K562 (cell line): ENCODE data around the gene HTR2A. TPM values are rescaled to one million over a fixed set of nuclear protein-coding genes. Genes with fewer than 3 reads are reported as not detected.

ENCODE experiments used
- ATAC-seq: fragments of 200-7000 bp; cut with Tn5 transposase; 3 replicates; pipeline ENCODE4 v1.9.1; 2020; ENCODE audit warnings: moderate library complexity
- BruUV-seq: library from RNA; stranded (reverse); fragments of 400-500 nt; replicated peaks from 2 replicates; lab custom pipeline; 2021; lab: Mats Ljungman, UMichigan
- CTCF ChIA-PET: fragments of 300-600 bp; formaldehyde crosslinking; extraction: SDS; loops from one replicate; lab custom pipeline; 2021; ENCODE audit warnings: low intra/inter-chr PET ratio; lab: Yijun Ruan, JAX
- POLR2A ChIA-PET: fragments of 300-600, 350-650 bp; sonication (Branson Sonifier 250); formaldehyde crosslinking; extraction: SDS; loops from one replicate; lab custom pipeline; 2021; ENCODE audit warnings: antibody characterized with exemption, inconsistent platforms; lab: Yijun Ruan, JAX
- DNase-seq, 4 experiments: peaks; one replicate each; pipeline versions ENCODE4 v3.0.0 to v3.0.0-alpha.2; 2011 to 2018; ENCODE audit warnings: low spot score in 3 of 4, mixed read lengths in 3 of 4; ENCODE audit errors: extremely low read depth in 1 of 4
- FAIRE-seq: peaks from 2 replicates; lab custom pipeline; 2011; peaks lifted over from hg19 to GRCh38; lab: Jason Lieb, UNC
- H2AFZ ChIP-seq: 2 replicates; pipeline ENCODE4 v1.6.0; 2011; ENCODE audit warnings: low read depth, low read length, control low read depth, inconsistent platforms
- H3K27ac ChIP-seq: fragments of 200-600 bp; 3 replicates; pipeline ENCODE4 v1.8.0; 2011; ENCODE audit warnings: low read depth, mild to moderate bottlenecking, control low read depth, inconsistent platforms, low read length, moderate library complexity, mixed read lengths; ENCODE audit errors: extremely low read depth
- H3K27me3 ChIP-seq, 2 experiments: fragments of 300-600 bp in 1 of 2; 2 replicates in 1 of 2; 3 replicates in 1 of 2; pipeline versions ENCODE4 v1.6.0 to v1.8.0; 2011; ENCODE audit warnings: inconsistent platforms in 2 of 2, low read length in 2 of 2, mild to moderate bottlenecking in 1 of 2, mixed read lengths in 1 of 2, moderate library complexity in 1 of 2; ENCODE audit not compliant: control insufficient read depth in 2 of 2, insufficient read depth in 2 of 2
- H3K36me3 ChIP-seq: fragments of 300-600 bp; 3 replicates; pipeline ENCODE4 v1.8.0; 2011; ENCODE audit warnings: mild to moderate bottlenecking, low read length, inconsistent platforms; ENCODE audit not compliant: control insufficient read depth, insufficient read depth
- H3K4me1 ChIP-seq, 2 experiments: fragments of 200-600 bp in 1 of 2; replicated peaks in 1 of 2; 2 replicates in 1 of 2; 3 replicates in 1 of 2; pipeline versions ENCODE4 v1.5.1 to v1.8.0; 2011; ENCODE audit warnings: inconsistent platforms in 2 of 2, low read length in 2 of 2, mild to moderate bottlenecking in 1 of 2, mixed read lengths in 1 of 2, moderate library complexity in 1 of 2; ENCODE audit not compliant: control insufficient read depth in 2 of 2, insufficient read depth in 2 of 2
- H3K4me2 ChIP-seq: 2 replicates; pipeline ENCODE4 v1.6.1; 2011; ENCODE audit warnings: low read length, control low read depth, inconsistent platforms, mixed read lengths; ENCODE audit not compliant: insufficient read depth
- H3K4me3 ChIP-seq: fragments of 200-600 bp; sonication (generic), shearing (Covaris generic); 2 replicates; pipeline ENCODE4 v1.5.1; 2016; ENCODE audit warnings: control low read depth, inconsistent platforms
- H3K79me2 ChIP-seq: fragments of 200-600 bp; 3 replicates; pipeline ENCODE4 v1.8.0; 2011; ENCODE audit warnings: low read length, inconsistent platforms; ENCODE audit not compliant: control insufficient read depth, insufficient read depth
- H3K9ac ChIP-seq, 2 experiments: 2 replicates each; pipeline versions ENCODE4 v1.6.0 to v1.6.1; 2011; ENCODE audit warnings: low read depth in 2 of 2, low read length in 2 of 2, control low read depth in 1 of 2, inconsistent platforms in 1 of 2, mild to moderate bottlenecking in 1 of 2, mixed read lengths in 1 of 2; ENCODE audit not compliant: insufficient read depth in 1 of 2
- H3K9me1 ChIP-seq: one replicate; pipeline ENCODE4 v1.6.0; 2011; ENCODE audit warnings: inconsistent platforms, mild to moderate bottlenecking, low read length, moderate library complexity; ENCODE audit not compliant: control insufficient read depth, insufficient read depth
- H3K9me3 ChIP-seq: replicated peaks from 2 replicates; pipeline ENCODE4 v1.5.1; 2011; ENCODE audit warnings: low read depth, low read length, inconsistent platforms; ENCODE audit not compliant: control insufficient read depth, insufficient read depth
- H4K20me1 ChIP-seq: replicated peaks from 2 replicates; pipeline ENCODE4 v1.6.1; 2011; ENCODE audit warnings: low read length, inconsistent platforms, mixed read lengths; ENCODE audit not compliant: control insufficient read depth, insufficient read depth
- BRD9 ChIP-seq: fragments of 450-650 bp; IDR thresholded peaks from 2 replicates; pipeline ENCODE4 v1.6.1; 2018; ENCODE audit warnings: low read depth; ENCODE audit not compliant: partially characterized antibody
- CBX5 ChIP-seq: IDR thresholded peaks from 2 replicates; pipeline ENCODE4 v1.6.1; 2014; ENCODE audit warnings: low read depth, borderline replicate concordance
- CC2D1A ChIP-seq: fragments of 450-650 bp; IDR thresholded peaks from 2 replicates; pipeline ENCODE4 v1.6.1; 2017; ENCODE audit warnings: mild to moderate bottlenecking
- CCAR2 ChIP-seq: fragments of 200-400 bp; formaldehyde crosslinking; IDR thresholded peaks from 2 replicates; pipeline ENCODE4 v1.6.1; 2017; ENCODE audit warnings: mild to moderate bottlenecking, low read depth, low read length
- DIDO1 ChIP-seq: fragments of 450-650 bp; IDR thresholded peaks from 2 replicates; pipeline ENCODE4 v1.6.1; 2016; ENCODE audit warnings: low read depth, missing biosample characterization, missing genetic modification characterization
- HDGF ChIP-seq: fragments of 450-650 bp; IDR thresholded peaks from 2 replicates; pipeline ENCODE4 v1.6.1; 2016
- HIVEP1 ChIP-seq: fragments of 250-450 bp; sonication (Bioruptor Pico); IDR thresholded peaks from 2 replicates; pipeline ENCODE4 v1.4.0; 2020; ENCODE audit warnings: mild to moderate bottlenecking
- MCM2 ChIP-seq: fragments of 450-650 bp; IDR thresholded peaks from 2 replicates; pipeline ENCODE4 v1.6.1; 2017; ENCODE audit warnings: low read depth, mild to moderate bottlenecking
- ZNF431 ChIP-seq: sonication (generic); formaldehyde crosslinking; IDR thresholded peaks from 2 replicates; pipeline ENCODE4 v1.8.0; 2022; ENCODE audit warnings: mild to moderate bottlenecking, missing genetic modification reagents
- in situ Hi-C: fragments of 300-500 bp; cut with MboI; formaldehyde crosslinking; loops from 4 replicates; pipeline ENCODE4 v1.15.0; 2018; ENCODE audit warnings: inconsistent platforms, mixed read lengths
- intact Hi-C: fragments of 100-400 bp; cut with micrococcal nuclease; formaldehyde crosslinking; loops from 2 replicates; pipeline ENCODE4 v1.14.2; 2022
- polyA plus RNA-seq, 8 experiments: library from polyadenylated mRNA; depleted of rRNA in 4 of 8; stranded (reverse) in 5 of 8; unstranded in 3 of 8; fragments of >200 nt; fragmentation: Nextera tagmentation in 2 of 8; fragmentation: Illumina TruSeq in 1 of 8; extraction: Ambion mirVana in 2 of 8; extraction: Trizol in 1 of 8; gene quantifications; 2 replicates each; pipeline versions ENCODE4 v1.2.1 to v1.2.3, GENCODE V29; 2011 to 2014; ENCODE audit warnings: inconsistent platforms in 1 of 8, missing spikeins in 1 of 8
- total RNA-seq, 7 experiments: library from RNA; depleted of rRNA in 6 of 7; stranded (reverse); fragments of >200 nt in 6 of 7; fragmentation: Illumina TruSeq in 2 of 7; extraction: Trizol in 2 of 7; gene quantifications; 2 replicates each; pipeline versions ENCODE4 v1.2.1 to v1.2.3, GENCODE V29; 2011 to 2021; ENCODE audit warnings: low replicate concordance in 1 of 7
- TF ChIP-seq, protein P1 (sequence below): fragments of 250-450 bp; sonication (Bioruptor Pico); IDR thresholded peaks from 2 replicates; pipeline ENCODE4 v1.4.0; 2020; ENCODE audit warnings: borderline replicate concordance
- TF ChIP-seq, protein P2 (sequence below), 2 experiments: IDR thresholded peaks; 2 replicates each; pipeline ENCODE4 v1.6.1; 2011; ENCODE audit warnings: borderline replicate concordance in 1 of 2, control low read depth in 1 of 2, low read depth in 1 of 2, low read length in 1 of 2, mild to moderate bottlenecking in 1 of 2, mixed read lengths in 1 of 2, moderate library complexity in 1 of 2; ENCODE audit not compliant: insufficient read depth in 1 of 2, insufficient read length in 1 of 2, poor library complexity in 1 of 2, severe bottlenecking in 1 of 2; ENCODE audit errors: extremely low read depth in 1 of 2
- TF ChIP-seq, protein P3 (sequence below): fragments of 450-650 bp; formaldehyde crosslinking; IDR thresholded peaks from 2 replicates; pipeline ENCODE4 v1.4.0; 2020; ENCODE audit warnings: mild to moderate bottlenecking, moderate library complexity

HTR2A gene
- total and polyA plus RNA-seq, 9 of the 15 experiments (the other 6 are each of a cell fraction or from before 2014, with no cell fraction given): not detected

DNA sequence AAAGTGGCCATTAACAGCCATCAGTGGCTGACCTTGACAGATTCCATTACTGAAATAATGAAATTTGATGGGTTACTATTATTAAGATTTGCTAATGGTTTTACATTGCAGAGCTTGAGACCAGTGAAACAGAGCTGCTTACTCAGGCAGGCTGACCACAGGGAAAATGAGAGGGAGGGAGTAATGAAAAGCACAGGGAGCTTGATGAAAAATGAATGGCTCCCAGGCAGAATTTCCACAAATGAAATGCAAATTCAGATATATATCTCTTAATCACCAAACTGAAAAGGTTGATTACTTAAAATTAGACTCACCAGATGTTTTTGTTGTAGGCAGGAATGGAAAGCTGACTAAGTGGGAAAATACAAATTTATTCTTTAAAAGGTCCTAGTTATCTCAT, 36.1 kb downstream of the HTR2A start:
- Histone ChIP-seq H3K4me2 (no peak overlapping the region), H3K4me1 (no peaks in the 10 kb centered on the region), H2AFZ (no peak overlapping the region), H3K9me1 (no peaks in the 10 kb centered on the region), H3K27ac (no peak overlapping the region), H3K9ac (no peak overlapping the region), H3K4me3 (no peak overlapping the region), H4K20me1 (no peaks in the 10 kb centered on the region), H3K27me3 (no peaks in the 10 kb centered on the region), H3K36me3 (no peaks in the 10 kb centered on the region), H3K9me3 (no peaks in the 10 kb centered on the region), H3K79me2 (no peaks in the 10 kb centered on the region)
- CTCF ChIA-PET: no interaction called here
- TF ChIP-seq, protein P1, sequence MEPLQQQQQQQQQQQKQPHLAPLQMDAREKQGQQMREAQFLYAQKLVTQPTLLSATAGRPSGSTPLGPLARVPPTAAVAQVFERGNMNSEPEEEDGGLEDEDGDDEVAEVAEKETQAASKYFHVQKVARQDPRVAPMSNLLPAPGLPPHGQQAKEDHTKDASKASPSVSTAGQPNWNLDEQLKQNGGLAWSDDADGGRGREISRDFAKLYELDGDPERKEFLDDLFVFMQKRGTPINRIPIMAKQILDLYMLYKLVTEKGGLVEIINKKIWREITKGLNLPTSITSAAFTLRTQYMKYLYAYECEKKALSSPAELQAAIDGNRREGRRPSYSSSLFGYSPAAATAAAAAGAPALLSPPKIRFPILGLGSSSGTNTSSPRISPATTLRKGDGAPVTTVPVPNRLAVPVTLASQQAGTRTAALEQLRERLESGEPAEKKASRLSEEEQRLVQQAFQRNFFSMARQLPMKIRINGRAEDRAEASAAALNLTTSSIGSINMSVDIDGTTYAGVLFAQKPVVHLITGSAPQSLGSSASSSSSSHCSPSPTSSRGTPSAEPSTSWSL (CRISPR knock-in tag): no peak
- TF ChIP-seq HDGF: no peak
- TF ChIP-seq HIVEP1 (CRISPR knock-in tag): no peak
- no peak for TF ChIP-seq MCM2
- TF ChIP-seq BRD9: no peak
- TF ChIP-seq DIDO1: no peak
- no peak for TF ChIP-seq ZNF431 (CRISPR knock-in tag)
- TF ChIP-seq, protein P2, sequence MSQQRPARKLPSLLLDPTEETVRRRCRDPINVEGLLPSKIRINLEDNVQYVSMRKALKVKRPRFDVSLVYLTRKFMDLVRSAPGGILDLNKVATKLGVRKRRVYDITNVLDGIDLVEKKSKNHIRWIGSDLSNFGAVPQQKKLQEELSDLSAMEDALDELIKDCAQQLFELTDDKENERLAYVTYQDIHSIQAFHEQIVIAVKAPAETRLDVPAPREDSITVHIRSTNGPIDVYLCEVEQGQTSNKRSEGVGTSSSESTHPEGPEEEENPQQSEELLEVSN (IDR thresholded peaks at IDR 0.05; ENCODE audit: borderline replicate concordance in 1 of 2, extremely low read depth in 1 of 2, insufficient read depth in 1 of 2, insufficient read length in 1 of 2, low read depth in 1 of 2, low read length in 1 of 2, poor library complexity in 1 of 2, severe bottlenecking in 1 of 2): no peak
- no peak for TF ChIP-seq CBX5
- TF ChIP-seq, protein P3, sequence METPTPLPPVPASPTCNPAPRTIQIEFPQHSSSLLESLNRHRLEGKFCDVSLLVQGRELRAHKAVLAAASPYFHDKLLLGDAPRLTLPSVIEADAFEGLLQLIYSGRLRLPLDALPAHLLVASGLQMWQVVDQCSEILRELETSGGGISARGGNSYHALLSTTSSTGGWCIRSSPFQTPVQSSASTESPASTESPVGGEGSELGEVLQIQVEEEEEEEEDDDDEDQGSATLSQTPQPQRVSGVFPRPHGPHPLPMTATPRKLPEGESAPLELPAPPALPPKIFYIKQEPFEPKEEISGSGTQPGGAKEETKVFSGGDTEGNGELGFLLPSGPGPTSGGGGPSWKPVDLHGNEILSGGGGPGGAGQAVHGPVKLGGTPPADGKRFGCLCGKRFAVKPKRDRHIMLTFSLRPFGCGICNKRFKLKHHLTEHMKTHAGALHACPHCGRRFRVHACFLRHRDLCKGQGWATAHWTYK (CRISPR knock-in tag): no peak
- no peak for TF ChIP-seq CC2D1A
- no peak for TF ChIP-seq CCAR2
- DNase-seq (no peak), FAIRE-seq (no peak), ATAC-seq (no peak)
- BruUV-seq: no TSS peak
- in situ Hi-C loops: no loop called here
- intact Hi-C loops: no loop called here
- POLR2A ChIA-PET: no interaction called here
